Astrocyte of the cerebellum (primary cell): ENCODE measurements around the gene BLMH.

Experiments used
- DNase-seq: peaks from one replicate; pipeline ENCODE4 v3.0.0-alpha.2; 2011; ENCODE audit warnings: low read depth
- H3K4me3 ChIP-seq: 2 replicates; pipeline ENCODE4 v1.5.1; 2011; ENCODE audit warnings: mild to moderate bottlenecking, low read depth, low read length, moderate library complexity
- in situ Hi-C: cut with HindIII; loops from 2 replicates; pipeline ENCODE4 v1.10.0; 2017; ENCODE audit warnings: low sequenced_read_pairs
- TF ChIP-seq, protein P1 (sequence below): IDR thresholded peaks from 2 replicates; pipeline ENCODE4 v1.5.1; 2012; ENCODE audit warnings: low read length, low read depth, moderate library complexity, mild to moderate bottlenecking; ENCODE audit errors: missing control alignments

Gene BLMH

DNA sequence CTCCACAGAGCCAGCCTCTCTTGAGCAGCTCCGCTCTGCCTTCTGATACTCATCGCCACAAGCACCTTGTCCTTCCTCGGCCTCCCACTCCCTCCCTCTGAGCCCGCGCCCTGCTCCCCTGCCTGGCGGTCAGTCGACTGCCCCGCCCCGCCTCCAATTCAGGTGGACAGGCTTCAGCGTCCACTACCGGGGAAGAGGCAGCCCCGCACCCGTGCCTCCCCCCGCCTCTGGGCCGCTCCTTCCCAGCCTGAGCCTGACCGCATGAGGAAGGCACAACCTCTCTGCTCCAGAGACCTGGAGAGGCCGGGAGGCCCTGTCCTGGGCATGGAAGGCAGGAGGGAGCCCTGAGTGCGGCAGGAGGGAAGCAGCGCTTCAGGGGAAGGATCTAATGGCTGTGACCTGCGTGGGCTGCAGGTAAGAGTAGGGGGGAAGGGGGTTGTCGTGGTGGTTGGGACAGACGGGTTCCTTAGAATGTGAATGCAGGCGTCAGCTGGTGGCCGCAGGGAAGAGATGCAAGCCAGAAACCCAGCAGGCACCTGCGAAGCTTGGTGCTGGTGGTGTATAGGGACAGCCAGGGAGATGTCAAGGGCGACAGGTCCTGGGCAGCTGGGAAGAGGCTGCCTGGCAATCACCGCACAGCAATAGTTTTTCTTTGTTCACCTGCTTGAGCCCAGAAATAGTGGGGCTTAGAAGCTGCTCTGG lies 53.2 kb downstream of the BLMH start:
- no peak for DNase-seq
- no peak overlapping the region for H3K4me3 ChIP-seq
- in situ Hi-C loops = no loop called here
- TF ChIP-seq, protein P1, sequence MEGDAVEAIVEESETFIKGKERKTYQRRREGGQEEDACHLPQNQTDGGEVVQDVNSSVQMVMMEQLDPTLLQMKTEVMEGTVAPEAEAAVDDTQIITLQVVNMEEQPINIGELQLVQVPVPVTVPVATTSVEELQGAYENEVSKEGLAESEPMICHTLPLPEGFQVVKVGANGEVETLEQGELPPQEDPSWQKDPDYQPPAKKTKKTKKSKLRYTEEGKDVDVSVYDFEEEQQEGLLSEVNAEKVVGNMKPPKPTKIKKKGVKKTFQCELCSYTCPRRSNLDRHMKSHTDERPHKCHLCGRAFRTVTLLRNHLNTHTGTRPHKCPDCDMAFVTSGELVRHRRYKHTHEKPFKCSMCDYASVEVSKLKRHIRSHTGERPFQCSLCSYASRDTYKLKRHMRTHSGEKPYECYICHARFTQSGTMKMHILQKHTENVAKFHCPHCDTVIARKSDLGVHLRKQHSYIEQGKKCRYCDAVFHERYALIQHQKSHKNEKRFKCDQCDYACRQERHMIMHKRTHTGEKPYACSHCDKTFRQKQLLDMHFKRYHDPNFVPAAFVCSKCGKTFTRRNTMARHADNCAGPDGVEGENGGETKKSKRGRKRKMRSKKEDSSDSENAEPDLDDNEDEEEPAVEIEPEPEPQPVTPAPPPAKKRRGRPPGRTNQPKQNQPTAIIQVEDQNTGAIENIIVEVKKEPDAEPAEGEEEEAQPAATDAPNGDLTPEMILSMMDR = no peak

DNA sequence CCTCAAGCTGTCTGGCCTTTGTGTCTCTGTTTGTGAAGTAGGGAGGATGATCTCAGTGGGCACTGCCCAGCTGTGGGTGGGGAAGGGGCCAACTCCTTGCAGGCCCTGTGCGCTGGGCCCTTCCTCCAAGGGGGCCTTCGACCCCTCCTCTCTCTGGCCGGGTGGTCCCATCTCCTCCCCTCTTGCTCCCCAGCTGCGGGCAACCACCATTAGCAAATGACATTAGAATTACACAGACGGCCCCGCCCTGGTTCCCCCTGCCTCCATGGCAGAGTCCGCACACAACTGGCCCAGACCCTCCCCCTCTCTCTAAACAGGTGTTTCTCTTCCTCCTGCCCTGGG lies 53.8 kb downstream of the BLMH start:
- in situ Hi-C loops = no loop called here
- TF ChIP-seq, protein P1 = no peak
- H3K4me3 ChIP-seq = no peak overlapping the region
- DNase-seq = no peak

DNA sequence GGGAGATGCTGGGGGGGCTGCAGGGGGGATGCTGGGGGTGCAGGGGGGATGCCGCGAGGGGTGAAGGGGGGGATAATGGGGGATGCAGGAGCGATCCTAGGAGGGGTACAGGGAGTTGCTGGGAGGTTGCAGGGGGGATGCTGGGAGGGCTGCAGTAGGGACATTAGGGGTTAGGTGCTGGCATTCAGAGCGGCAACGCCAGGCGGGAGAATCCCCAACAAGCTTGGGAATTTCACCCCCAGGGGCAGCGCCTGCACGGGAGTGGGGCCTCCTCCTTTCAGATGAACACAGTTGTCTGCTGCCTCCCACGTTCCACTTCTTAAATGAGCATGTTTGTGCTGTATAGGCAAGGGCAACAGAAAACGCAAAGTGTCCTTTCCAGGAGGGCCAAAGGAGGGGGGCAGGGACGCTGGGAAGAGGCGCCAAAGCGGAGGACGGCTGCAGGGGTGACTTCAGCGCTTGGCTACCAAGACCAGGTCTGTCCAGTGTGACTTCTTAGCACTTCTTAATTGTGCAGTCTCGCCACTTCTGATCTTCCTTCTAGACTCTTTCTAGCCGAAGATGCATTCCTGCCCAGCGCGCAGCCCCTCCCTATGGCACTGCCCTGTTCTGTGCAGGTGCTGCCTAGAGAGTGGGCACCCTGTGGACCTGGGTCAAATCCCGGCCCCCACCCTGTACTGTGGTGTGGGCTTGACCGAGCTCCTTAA lies 54.3 kb downstream of the BLMH start:
- in situ Hi-C loops = no loop called here

DNA sequence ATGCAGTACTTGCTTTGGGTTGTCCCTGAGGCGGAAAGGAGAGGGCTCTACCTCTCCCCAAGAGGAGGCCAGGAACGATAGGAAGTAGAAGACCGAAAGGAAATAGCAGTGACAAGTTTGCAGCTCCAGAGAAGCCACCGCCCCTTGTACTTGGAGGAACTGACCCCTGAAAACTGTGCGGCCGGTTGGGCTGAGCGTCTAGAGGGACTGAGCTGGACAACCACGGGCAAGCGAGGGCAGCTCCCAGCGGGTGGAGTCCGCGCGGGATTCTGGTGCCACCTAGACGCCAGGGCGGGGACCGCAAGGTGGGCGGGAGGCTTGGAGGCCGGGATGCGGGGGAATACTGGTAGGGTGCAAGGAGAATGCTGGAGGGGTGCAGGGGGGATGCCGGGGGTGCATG lies 55.0 kb downstream of the BLMH start:
- peak overlapping the region; percentile 7 for H3K4me3 ChIP-seq
- DNase-seq = no peak
- in situ Hi-C loops = no loop called here
- TF ChIP-seq, protein P1 = peak; percentile 38

More for the DNA sequence above, 54.3 kb downstream of the BLMH start:
- no peak for DNase-seq
- TF ChIP-seq, protein P1 = no peak
- H3K4me3 ChIP-seq = no peak overlapping the region

DNA sequence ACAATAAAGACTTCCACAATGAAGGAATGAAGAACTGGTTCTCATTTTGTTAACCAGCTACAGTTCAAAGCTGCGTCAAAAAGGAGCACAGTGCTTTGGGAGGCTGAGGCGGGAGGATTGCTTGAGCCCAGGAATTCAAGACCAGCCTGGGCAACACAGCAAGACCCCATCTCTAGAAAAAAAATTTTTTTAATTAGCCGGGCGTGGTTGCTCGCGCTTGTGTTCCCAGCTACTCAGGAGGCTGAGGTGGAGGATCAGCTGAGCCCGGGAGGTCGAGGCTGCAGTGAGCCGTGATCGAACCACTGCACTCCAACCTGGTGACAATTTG lies 55.5 kb downstream of the BLMH start:
- TF ChIP-seq, protein P1 = no peak
- peak overlapping the region; percentile 39 for H3K4me3 ChIP-seq
- DNase-seq = no peak
- in situ Hi-C loops = no loop called here

DNA sequence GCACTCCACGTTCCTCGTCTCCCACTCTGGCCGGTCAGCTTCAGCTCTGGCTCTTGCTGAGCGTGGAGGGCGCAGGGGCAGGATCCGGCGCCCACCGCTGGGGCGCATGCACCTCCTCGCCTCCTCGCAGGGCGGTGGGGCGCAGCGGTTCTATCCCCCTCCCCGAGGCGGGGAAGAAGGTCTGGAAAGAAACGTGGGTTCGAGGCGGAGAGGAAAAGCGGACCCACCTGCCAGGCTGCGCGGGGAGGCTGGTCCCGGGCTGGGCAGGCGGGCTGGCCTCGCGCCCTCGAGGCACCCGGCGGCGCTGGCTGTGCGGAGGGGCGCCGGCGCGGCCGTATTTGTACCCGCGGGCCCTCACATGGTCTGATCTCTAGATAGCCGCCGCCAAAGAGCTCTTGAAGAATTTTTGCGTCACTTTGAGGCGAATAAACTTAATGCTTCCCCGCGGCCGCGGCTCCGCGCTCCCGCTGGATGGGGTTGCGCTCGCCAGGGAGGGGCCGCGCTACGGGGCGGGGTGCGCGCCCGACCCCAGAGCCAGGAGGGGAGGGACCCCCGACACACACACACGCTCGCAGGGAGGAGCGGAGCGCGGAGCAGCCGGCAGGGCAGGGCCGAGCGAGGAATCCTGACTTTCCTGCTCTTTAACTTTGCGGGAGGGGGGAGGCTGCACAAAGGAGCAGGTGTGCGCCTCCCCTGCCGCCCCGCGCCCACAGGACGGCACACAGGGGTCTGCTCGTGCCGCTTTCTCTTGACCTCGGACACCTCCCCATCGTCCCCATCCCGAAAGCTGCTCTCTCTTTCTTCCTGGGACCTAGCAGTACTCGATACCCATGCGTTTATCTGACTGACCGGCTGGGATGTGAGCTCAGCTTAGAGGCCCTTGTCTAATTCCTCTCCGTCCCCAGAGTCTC lies 56.1 kb downstream of the BLMH start, which contains the start of gene SLC6A4:
Gene SLC6A4 (minus strand): TSS at position 312 of the 911 bp plus-strand sequence. CDS start 13,739 bp downstream, outside the sequence.
- peak within 1 kb of the TSS; percentile 39 for H3K4me3 ChIP-seq
- in situ Hi-C loops = no loop called here
- DNase-seq = no peak
- TF ChIP-seq, protein P1 = no peak
